GM23338 (cell line): ENCODE data around the gene STRN3. TPM values are rescaled to one million over a fixed set of nuclear protein-coding genes. Genes with fewer than 3 reads are reported as not detected.

Experiments used
- ATAC-seq: fragments of 200-7000 bp; cut with Tn5 transposase; 3 replicates; pipeline ENCODE4 v1.9.1; 2020
- DNase-seq: peaks from one replicate; pipeline ENCODE4 v3.0.0-alpha.2; 2015; ENCODE audit warnings: low spot score
- H2AFZ ChIP-seq: fragments of 200-600 bp; sonication (generic); 2 replicates; pipeline ENCODE4 v1.8.0; 2016; ENCODE audit warnings: antibody characterized with exemption, mild to moderate bottlenecking, moderate library complexity
- H3F3A ChIP-seq: fragments of 200-600 bp; sonication (generic); replicated peaks from 2 replicates; pipeline ENCODE4 v1.8.0; 2017; ENCODE audit warnings: antibody characterized with exemption, mixed run types, low read depth
- H3K27ac ChIP-seq: fragments of 200-600 bp; sonication (generic); 2 replicates; pipeline ENCODE4 v1.6.1; 2016; ENCODE audit warnings: low read depth
- H3K27me3 ChIP-seq: fragments of 200-600 bp; sonication (generic); 2 replicates; pipeline ENCODE4 v1.8.0; 2016; ENCODE audit warnings: mild to moderate bottlenecking, mixed run types, moderate library complexity; ENCODE audit not compliant: insufficient read depth
- H3K36me3 ChIP-seq: fragments of 200-600 bp; sonication (generic); 2 replicates; pipeline ENCODE4 v1.8.0; 2016; ENCODE audit warnings: mild to moderate bottlenecking; ENCODE audit not compliant: insufficient read depth
- H3K4me1 ChIP-seq: fragments of 200-600 bp; sonication (generic); 2 replicates; pipeline ENCODE4 v1.8.0; 2016; ENCODE audit warnings: mild to moderate bottlenecking, moderate library complexity; ENCODE audit not compliant: insufficient read depth
- H3K4me2 ChIP-seq: fragments of 200-600 bp; sonication (generic); 2 replicates; pipeline ENCODE4 v1.7.1; 2017; ENCODE audit warnings: mixed run types
- H3K4me3 ChIP-seq: fragments of 200-600 bp; sonication (generic); 2 replicates; pipeline ENCODE4 v1.6.1; 2016; ENCODE audit warnings: mixed run types
- H3K79me2 ChIP-seq: fragments of 200-600 bp; sonication (generic); replicated peaks from 2 replicates; pipeline ENCODE4 v1.8.0; 2017; ENCODE audit warnings: mild to moderate bottlenecking; ENCODE audit not compliant: insufficient read depth
- H3K9me2 ChIP-seq: fragments of 200-600 bp; sonication (generic); 2 replicates; pipeline ENCODE4 v1.8.0; 2017; ENCODE audit not compliant: insufficient read depth
- H4K20me1 ChIP-seq: fragments of 200-600 bp; sonication (generic); replicated peaks from 2 replicates; pipeline ENCODE4 v1.8.0; 2017; ENCODE audit warnings: mild to moderate bottlenecking; ENCODE audit not compliant: insufficient read depth
- H3K27ac Mint-ChIP-seq: 2 replicates; pipeline ENCODE4 v1.8.0; 2020; ENCODE audit warnings: inconsistent platforms, mild to moderate bottlenecking, moderate library complexity, mixed read lengths
- H3K27me3 Mint-ChIP-seq: 3 replicates; pipeline ENCODE4 v1.8.0; 2022; ENCODE audit warnings: low read depth, mild to moderate bottlenecking, moderate library complexity, mixed read lengths, inconsistent platforms; ENCODE audit not compliant: insufficient read depth, poor library complexity
- H3K36me3 Mint-ChIP-seq: 3 replicates; pipeline ENCODE4 v1.8.0; 2021; ENCODE audit warnings: low read depth, mild to moderate bottlenecking, inconsistent platforms, moderate library complexity, mixed read lengths
- H3K4me1 Mint-ChIP-seq: 3 replicates; pipeline ENCODE4 v1.8.0; 2020; ENCODE audit warnings: mild to moderate bottlenecking, inconsistent platforms, mixed read lengths
- H3K4me3 Mint-ChIP-seq: 3 replicates; pipeline ENCODE4 v1.8.0; 2021; ENCODE audit warnings: moderate library complexity, mild to moderate bottlenecking, inconsistent platforms, mixed read lengths
- H3K9me3 Mint-ChIP-seq: 3 replicates; pipeline ENCODE4 v1.8.0; 2020; ENCODE audit warnings: moderate library complexity, mild to moderate bottlenecking, inconsistent platforms, mixed read lengths
- CREB1 ChIP-seq: fragments of 250-450 bp; sonication (Bioruptor Pico); IDR thresholded peaks from 2 replicates; pipeline ENCODE4 v1.5.0; 2020; ENCODE audit warnings: low read depth, mild to moderate bottlenecking, moderate library complexity
- CTCF ChIP-seq, 2 experiments: fragments of 200-600 bp in 1 of 2; sonication (generic) in 1 of 2; conservative IDR thresholded peaks; 2 replicates each; pipeline versions ENCODE4 v1.5.1 to v1.6.1; 2016 to 2017; ENCODE audit warnings: antibody characterized with exemption in 2 of 2, low read depth in 2 of 2, mild to moderate bottlenecking in 2 of 2, moderate library complexity in 1 of 2
- ETS1 ChIP-seq: IDR thresholded peaks from 2 replicates; pipeline ENCODE4 v1.6.1; 2016; ENCODE audit warnings: antibody characterized with exemption
- EZH2 ChIP-seq: fragments of 200-600 bp; sonication (generic); IDR thresholded peaks from one replicate; pipeline ENCODE4 v1.8.0; 2017; ENCODE audit warnings: antibody characterized with exemption, mild to moderate bottlenecking, low read depth; ENCODE audit not compliant: unreplicated experiment
- EZH2phosphoT487 ChIP-seq: fragments of 200-600 bp; sonication (generic); IDR thresholded peaks from one replicate; pipeline ENCODE4 v1.8.1; 2018; ENCODE audit warnings: antibody characterized with exemption; ENCODE audit not compliant: unreplicated experiment
- JUNB ChIP-seq: IDR thresholded peaks from one replicate; pipeline ENCODE4 v1.6.1; 2016; ENCODE audit warnings: antibody characterized with exemption; ENCODE audit not compliant: unreplicated experiment
- NANOG ChIP-seq: IDR thresholded peaks from 2 replicates; pipeline ENCODE4 v1.6.1; 2016; ENCODE audit warnings: antibody characterized with exemption, borderline replicate concordance
- POLR2AphosphoS5 ChIP-seq: IDR thresholded peaks from 2 replicates; pipeline ENCODE4 v1.6.1; 2016; ENCODE audit warnings: antibody characterized with exemption, low read depth
- REST ChIP-seq: IDR thresholded peaks from one replicate; pipeline ENCODE4 v1.6.1; 2018; ENCODE audit warnings: antibody characterized with exemption; ENCODE audit not compliant: unreplicated experiment
- STAT1 ChIP-seq: IDR thresholded peaks from one replicate; pipeline ENCODE4 v1.6.1; 2016; ENCODE audit warnings: antibody characterized with exemption; ENCODE audit not compliant: unreplicated experiment
- ZNF114 ChIP-seq: fragments of 250-450 bp; sonication (Bioruptor Pico); IDR thresholded peaks from 2 replicates; pipeline ENCODE4 v1.5.0; 2020; ENCODE audit warnings: mild to moderate bottlenecking, moderate library complexity
- ZNF331 ChIP-seq: fragments of 250-450 bp; sonication (Bioruptor Pico); IDR thresholded peaks from 2 replicates; pipeline ENCODE4 v1.5.0; 2020; ENCODE audit warnings: low read depth, mild to moderate bottlenecking, moderate library complexity
- ZNF462 ChIP-seq: fragments of 250-450 bp; sonication (Bioruptor Pico); IDR thresholded peaks from 2 replicates; pipeline ENCODE4 v1.5.0; 2020; ENCODE audit warnings: mild to moderate bottlenecking, moderate library complexity
- polyA plus RNA-seq: library from polyadenylated mRNA; unstranded; fragments of >200 nt; fragmentation: Nextera tagmentation; extraction: Ambion mirVana; gene quantifications from 2 replicates; pipeline ENCODE4 v1.2.1, GENCODE V29; 2016
- total RNA-seq: library from RNA; depleted of rRNA; stranded (reverse); fragments of >200 nt; shearing (Covaris generic); gene quantifications from 2 replicates; pipeline ENCODE4 v1.2.3, GENCODE V29; 2014

The STRN3 gene
- total and polyA plus RNA-seq, 2 experiments from 2014 or later: 35.0 to 40.6 TPM

- no peak for TF ChIP-seq STAT1
- TF ChIP-seq POLR2AphosphoS5: no peak
- no peak for TF ChIP-seq CREB1 (CRISPR knock-in tag)
These were observed 2.1 kb downstream of the STRN3 start (continued) for GRCh38 chr14:31024010-31024480.

GRCh38 chr14:31022386-31022785 is 3.8 kb downstream of the STRN3 start:
- no peak for ATAC-seq
- no peak overlapping the region for H3K4me3 Mint-ChIP-seq
- no peak for TF ChIP-seq ZNF462 (CRISPR knock-in tag)
- no peak for TF ChIP-seq STAT1
- no peak for TF ChIP-seq REST
- TF ChIP-seq JUNB: no peak
- no peak for TF ChIP-seq CREB1 (CRISPR knock-in tag)
- TF ChIP-seq ZNF114 (CRISPR knock-in tag): no peak
- no peak for TF ChIP-seq EZH2phosphoT487
- TF ChIP-seq POLR2AphosphoS5: no peak
- no peak for TF ChIP-seq CTCF (conservative IDR thresholded peaks at IDR 0.05; ENCODE audit: low read depth in 2 of 2)
- no peak for TF ChIP-seq ZNF331 (CRISPR knock-in tag)
- TF ChIP-seq EZH2: no peak
- no peak for TF ChIP-seq NANOG
- no peak for TF ChIP-seq ETS1

More at GRCh38 chr14:31022386-31022785, 3.8 kb downstream of the STRN3 start:
- H3K27me3 Mint-ChIP-seq: peaks cover 3% of the 10 kb centered on the region
- H3K9me3 Mint-ChIP-seq: no peaks in the 10 kb centered on the region; the same call in 2 of the 3 replicates
- Histone ChIP-seq H3K27me3 (no peaks in the 10 kb centered on the region), H3K9me2 (no peaks in the 10 kb centered on the region), H2AFZ (no peak overlapping the region), H3K4me3 (no peak overlapping the region), H3K27ac (0 out of 2 replicates have a peak overlapping the region, but pooled peaks have one; percentile 8), H3K36me3 (no peaks in the 10 kb centered on the region), H3K4me1 (peaks cover 15% of the 10 kb centered on the region; the same call in 1 of the 2 replicates), H4K20me1 (peaks cover 50% of the 10 kb centered on the region), H3K79me2 (peaks cover 83% of the 10 kb centered on the region), H3K4me2 (no peak overlapping the region), H3F3A (peaks cover 8% of the 10 kb centered on the region)
- no peak overlapping the region for H3K27ac Mint-ChIP-seq
- H3K36me3 Mint-ChIP-seq: peaks cover 17% of the 10 kb centered on the region
- peaks cover 29% of the 10 kb centered on the region for H3K4me1 Mint-ChIP-seq
- DNase-seq: no peak
